ENCODE results near the gene SPOPL.
"Not testable (repeated sequence)": the region's sequence is repeated elsewhere in the genome, so short reads cannot be mapped to it uniquely, and the experiment has no call there.

The SPOPL gene

DNA sequence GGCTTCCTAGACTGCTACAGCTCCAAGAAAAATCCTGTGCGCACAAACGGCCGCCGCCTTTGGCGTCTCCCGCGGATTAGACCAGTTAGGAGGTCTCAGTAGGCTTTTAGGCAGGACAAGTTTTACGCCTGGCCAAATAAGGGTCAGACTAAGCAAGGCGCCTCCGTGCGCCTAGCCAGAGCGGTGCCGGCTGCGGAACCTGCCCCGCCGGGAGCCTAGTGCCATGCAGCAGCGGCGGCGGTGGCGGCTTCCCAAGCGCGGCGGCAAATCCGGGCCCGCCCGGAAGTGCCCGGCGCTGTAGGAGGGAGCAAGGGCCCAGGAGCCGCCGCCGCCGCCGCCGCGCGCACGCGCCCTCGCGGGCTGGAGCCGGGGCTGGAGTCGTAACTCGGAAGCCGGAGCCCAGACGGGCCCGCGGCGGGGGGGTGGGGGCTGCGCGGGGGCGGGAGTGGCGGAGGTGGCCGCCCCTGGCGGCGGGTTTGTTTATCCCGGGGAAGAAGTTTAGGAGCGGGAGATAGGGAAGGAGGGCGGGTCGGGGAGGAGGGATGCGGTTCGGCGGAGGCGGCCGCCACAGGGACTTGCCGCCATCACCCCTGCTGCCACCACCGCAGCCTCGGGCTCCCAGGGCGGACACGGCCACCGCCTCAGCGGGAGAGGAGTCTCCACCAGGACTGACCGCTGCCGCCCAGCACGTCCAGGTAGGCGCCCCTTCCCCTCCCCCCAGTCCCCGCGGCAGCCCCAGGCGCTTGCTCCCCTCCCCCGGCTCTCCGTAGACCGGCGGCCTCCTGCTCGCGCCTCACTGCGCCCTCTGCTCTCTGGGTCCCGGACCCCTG, at the start of gene SPOPL:
Gene SPOPL (plus strand): TSS at position 346 of the 830 bp plus-strand sequence. CDS start 48,447 bp downstream, outside the sequence.
- DNase-seq: peak; percentile 90

DNA sequence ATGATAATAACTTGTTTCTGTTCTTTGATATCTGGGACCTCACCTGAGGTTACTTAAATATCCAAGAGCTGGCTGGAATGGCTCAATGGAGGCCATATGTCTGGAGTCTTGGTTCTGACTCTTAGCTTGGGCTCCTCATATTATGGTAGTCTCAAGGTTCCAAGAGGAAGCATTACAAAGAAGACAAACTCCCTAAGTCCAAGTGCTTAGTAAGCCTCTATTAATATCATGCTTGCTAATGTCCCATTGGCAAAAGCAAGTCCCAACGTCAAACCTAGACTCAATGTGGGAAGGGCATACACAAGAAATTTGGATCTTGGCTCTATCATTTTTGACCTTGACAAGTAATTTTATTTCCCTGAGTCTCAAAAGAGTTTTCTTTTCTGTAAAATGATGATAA, 49.2 kb upstream of the SPOPL start:
- no peak for DNase-seq

DNA sequence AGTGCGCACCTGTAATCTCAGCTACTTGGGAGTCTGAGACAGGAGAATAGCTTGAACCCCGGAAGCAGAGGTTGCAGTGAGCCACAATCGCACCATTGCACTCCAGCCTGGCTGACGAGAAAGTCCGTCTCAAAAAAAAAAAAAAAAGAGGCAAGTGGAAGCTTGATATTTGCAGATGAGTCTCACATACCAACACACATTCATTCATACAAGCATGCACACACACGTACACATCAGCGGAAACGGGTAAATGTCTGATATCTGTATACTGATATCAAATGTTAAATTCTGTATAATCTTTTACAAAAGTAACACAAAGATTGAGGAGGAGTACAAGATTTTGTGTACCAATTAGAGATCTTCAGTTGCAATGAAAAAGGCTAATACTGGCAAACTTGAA, 47.8 kb upstream of the SPOPL start:
- DNase-seq: no peak

DNA sequence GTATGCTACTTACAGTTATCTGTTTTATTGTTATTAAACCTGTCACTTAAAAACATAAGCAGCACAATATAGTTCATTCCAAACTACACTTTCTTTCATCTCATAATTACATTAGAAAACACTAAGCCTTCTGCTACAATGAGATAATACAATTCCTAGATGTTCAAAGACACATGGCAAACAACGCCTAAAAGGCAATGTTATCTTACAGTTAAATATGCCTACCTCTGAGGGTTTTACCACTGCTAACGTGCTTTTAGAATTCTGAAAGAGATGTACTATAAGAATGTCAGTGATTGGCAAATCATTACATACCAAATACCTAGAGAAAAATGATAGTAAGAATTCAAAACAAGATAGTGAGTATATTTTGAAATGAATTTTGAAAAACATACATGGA, 46.8 kb upstream of the SPOPL start:
- no peak for DNase-seq

DNA sequence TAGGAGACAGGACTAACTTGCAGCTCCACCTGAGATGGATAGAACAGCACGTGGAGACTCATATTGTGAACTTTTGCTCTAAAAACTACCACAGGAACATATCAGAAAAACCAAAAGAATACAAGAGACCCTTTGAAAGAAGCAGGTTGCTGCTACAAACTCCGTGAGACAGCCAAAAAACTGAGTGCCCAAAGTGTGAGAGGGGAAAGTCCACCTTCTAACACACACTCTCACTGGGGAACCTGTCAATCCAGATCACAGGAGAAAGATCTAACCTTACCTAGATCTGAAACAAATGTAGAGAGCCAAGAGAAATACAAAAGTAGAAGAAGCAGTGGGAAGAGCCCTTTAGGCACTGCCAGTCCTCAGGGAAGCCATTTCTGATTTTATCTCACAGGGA, 46.3 kb upstream of the SPOPL start:
- DNase-seq: no peak

DNA sequence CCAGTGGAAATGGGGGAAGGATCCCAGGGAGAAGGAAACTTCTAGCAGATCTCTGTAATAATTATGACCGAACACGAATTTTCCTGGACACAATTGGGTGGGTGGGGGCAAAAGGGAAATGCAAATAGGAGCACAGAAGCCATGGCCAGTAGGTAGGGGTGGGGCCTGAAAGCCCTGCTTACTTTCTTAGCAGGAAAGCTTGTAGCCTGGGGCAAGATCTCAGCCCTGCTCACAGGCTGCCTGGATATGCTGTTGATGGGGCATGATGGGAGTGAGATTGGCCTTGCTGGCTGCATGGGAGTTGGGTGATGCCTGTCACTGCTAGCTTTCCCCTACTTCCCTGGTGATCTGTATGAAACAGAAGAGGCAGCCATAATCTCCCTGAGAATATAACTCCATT, 45.9 kb upstream of the SPOPL start:
- DNase-seq: no peak

DNA sequence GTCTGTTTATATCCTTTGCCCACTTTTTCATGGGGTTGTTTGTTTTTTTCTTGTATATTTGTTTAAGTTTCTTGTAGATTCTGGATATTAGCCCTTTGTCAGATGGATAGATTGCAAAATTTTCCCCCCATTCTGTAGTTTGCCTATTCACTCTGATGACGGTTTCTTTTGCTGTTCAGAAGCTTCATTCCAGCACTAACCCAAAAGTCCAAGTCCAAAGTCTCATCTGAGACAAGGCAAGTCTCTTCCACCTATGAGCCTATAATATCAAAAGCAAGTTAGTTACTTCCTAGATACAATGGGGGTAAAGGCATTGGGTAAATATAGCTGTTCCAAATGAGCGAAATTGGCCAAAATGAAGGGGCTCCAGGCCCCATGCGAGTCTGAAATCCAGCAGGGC, 38.9 kb upstream of the SPOPL start:
- DNase-seq: not testable (repeated sequence)

DNA sequence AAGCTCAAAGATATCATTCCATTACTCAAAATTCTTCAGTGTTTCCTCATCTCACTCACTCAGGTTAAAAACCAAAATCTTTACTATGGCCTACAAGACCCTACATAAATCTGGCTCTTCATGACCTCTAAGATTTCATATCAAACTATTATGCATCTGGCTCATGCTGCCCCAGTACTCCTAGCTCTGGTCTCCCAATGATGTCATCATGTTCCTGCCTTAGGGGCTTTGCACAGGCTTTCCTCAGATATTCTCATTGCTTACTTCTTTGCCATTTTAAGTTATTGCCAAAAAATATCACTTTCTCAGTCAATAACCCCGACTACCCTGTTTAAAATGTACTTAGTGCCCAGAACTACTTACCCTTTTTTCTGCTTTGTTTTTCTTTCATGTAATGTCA, 33.0 kb upstream of the SPOPL start:
- no peak for DNase-seq

DNA sequence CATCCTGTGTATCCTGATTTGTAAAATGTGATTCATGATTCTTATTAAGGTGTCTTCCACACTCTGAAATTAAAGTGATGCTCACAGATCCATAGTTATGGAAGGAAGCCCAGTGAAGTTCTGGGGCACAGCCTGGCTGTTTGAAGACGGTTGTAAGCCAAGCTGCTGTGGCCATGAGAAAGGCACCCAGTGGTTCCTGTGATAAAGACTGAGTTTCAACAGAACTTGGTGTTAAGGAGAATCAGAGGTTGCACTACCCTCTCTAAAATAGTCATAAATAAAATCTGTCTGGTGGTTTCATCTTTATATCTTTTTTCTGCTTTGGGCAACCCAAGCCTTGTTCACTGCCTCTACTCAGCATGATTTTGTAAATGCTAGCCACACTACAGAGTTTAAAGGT, 32.2 kb upstream of the SPOPL start:
- DNase-seq: no peak

DNA sequence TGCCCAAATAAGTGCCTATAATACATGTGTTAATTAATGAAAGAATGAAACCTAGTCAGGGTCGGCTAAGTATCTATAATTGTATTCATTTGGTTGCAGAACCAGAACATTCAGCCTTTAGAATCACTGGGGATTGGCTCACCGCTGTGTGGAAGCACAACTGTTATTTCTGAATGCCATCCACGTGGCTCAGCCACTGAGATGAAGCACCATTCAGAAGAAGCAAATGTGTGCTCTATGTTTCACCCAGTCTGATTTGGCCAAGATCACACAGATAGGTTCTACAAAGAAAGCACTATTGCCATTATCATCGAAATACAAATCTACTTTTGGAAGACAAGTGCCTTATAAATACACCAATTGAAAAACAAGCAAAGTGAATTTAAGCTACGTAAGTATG, 30.6 kb upstream of the SPOPL start:
- no peak for DNase-seq

DNA sequence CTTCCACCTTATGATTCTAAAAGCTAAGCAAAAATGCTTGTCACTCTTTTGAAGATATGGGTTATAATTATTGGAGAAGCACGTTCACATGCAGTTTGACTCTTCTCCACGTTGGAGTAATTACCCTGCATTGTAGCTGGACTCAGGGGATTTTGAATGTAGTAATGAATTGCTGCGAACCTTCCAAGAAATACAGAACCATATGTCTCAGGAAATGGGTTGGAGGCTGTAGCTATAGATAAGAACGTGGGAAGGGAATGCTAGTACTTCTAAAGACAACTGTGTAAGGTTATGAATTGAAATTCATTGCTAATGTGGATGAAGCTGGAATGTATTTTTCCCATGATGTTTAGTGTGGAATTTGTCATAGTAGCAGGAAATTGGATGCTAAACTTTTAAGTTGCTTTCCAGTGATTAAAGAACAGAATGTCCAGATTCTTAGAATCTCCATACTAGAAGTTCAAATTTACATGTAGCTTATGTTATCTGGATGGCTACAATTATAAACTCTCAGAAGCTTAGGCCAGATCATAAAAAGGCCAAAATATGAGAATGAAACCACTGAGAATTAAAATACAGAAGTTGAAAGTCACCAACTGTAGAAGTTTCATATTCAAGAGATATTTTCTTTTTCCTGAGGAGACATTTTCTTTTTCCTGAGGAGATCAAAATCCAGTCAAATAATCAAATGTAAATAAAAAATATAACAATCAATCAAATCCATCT, 27.3 kb upstream of the SPOPL start:
- peak; percentile 19 for DNase-seq

DNA sequence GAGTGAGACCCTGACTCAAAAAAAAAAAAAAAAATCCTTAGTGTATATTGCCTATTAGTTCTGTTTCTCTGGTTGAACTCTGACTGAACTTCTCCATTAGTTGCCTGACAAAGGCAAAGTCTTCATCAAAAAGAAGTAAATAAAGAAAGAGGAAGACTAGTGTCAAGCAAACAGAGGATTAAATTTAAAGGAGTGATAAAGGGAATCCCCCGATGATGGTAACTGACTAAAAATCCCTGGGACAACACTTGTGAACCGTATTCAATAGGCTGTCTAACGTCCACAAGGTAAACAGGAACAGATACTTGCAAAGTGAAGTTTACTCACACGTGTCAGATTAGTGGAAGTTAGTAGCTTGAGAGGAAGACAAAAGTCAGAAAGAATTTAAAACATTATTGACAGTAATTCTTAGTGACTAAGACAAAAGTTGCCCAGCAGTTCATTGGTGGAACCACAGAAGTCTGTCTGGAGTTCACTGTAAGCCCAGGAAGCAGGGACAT, 26.2 kb upstream of the SPOPL start:
- DNase-seq: no peak

DNA sequence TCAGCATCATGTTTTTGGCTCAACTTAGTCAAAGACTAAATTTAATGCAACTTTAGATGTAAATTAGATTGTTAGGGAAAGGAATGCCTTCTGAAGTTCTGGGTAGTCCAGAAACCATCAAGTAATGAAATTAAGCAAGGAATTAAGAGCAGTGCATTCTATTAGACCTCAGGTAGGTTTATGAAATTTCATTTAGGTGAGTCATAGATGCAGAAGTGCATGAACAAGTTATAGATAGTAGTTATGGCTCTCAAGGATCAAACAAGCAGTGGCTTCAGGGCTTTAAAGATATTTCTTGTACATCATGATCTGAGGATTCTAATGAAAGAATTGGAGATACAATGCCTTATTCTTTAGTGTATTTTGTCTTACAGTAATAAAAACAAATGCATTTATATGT, 25.4 kb upstream of the SPOPL start:
- no peak for DNase-seq

DNA sequence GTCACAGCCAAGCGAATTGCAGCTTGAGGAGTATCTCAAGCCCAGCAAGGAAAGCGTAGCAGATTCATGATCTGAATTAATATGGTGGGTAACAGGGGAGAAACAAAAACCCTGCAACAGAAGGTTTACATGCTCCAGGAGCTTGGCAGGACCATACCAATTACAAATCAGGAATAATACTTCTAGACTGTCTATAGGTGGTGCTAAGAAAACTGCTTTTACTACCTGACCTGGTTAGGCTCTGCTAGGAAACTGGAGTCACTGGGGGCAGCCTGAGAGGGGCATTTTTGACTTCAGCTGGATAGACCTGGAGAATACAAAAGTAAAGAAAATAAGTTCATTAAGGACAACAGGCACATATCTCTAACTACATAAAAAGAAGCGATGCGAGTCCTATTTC, 24.6 kb upstream of the SPOPL start:
- no peak for DNase-seq

DNA sequence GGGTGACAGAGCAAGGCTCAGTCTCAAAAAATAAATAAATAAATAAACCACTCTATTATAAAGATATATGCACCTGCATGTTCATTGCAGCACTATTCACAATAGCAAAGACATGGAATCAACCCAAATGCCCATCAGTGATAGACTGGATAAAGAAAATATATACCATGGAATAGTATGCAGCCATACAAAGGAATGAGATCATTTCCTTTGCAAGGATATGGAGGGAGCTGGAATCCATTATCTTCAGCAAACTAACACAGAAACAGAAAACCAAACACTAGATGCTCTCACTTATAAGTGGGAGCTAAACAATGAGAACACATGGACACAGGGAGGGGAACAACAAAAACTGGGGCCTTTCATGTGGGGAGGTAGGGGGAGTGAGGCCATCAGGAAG, 18.8 kb upstream of the SPOPL start:
- not testable (repeated sequence) for DNase-seq

DNA sequence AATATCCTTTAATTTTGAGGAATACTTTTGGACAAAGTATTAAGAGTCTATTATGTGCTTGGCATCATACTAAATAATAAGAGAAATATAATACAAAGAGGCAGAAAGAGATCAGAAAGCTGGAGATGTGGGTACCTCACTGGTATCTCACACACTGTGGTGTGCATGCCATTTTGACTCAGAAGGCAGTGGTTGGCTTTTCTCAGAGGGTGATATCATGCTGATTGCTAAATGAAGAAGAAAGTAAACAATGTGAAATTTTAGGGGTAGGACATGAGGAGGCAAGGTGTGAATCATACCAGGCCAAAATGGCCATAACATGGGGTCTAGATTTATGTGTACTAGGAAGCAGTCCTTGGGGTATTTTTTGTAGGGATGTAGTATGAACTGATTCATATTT, 16.6 kb upstream of the SPOPL start:
- DNase-seq: no peak

DNA sequence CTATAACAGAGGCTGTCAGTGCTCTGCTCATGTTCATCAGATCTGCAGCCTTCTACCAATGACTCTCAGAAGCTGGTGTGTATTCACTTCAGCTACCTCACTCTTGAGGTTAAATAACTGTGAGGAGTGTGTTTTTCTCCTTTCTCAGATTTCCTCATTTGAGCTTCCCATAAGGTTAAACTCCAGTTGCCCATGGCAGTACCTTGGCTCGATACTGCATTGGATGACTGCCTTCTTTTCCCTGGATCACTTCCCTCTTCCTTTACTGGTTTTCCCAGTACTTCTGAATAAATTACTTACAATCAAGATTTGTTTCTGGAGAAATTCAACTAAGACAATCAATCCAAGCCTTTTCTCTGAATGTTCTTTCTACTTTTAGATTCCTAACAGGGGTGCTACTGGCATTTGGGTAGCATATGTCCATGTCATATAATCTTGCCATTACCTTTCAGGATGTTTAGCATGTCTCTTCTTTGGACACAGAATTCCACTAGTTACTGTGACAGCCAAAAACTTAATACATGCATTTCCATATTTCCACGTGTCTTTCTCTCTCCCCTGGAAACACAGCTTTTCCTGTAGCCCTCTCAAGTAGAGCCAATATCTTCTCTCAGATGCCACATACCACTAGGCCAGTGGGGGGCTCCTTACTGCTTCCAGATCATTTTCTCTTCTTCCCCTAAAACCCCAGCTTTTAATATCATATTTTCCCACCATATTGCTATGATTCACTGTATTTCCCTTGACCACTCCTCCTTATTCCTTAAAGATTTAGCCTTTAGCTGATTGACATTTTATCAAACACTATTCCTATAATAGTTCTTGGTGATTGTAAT, 15.0 kb upstream of the SPOPL start:
- DNase-seq: no peak

DNA sequence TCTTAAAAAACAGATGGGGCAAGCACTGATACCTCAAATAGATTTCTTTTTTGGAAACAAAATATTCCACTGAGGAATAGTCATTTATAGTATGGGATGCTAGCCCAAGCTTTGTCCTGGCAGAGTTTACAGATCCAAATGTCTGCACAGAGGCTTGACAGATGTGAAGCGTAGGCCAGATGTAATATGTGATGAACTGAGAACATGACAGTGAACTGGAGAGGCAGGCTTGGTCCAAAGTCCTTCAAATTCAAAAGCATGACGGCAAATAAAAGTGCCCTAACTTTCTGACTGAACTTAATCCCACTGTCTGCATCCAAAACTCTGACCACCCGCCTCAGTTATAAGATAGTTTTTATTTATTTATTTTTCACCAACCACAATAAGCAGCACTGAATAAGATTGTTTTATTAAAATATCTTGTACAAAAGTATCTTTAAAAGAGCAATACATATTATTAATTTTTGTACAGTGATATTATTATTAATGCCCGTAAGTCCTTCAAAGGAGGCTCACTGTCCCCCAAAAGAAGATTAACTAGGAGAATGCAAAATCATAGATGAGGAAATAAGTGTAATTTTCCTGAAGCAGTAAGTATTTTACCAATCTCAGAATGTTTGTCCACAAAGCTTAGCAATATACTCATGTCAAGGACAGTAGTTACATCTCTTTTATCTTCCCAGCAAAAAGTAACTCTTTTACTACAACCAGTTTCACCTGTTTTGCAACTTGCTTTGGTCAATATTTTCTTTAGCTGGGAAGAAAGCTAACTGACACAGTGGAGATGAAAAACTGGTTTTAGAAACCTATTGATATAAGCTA, 10.7 kb upstream of the SPOPL start:
- no peak for DNase-seq

DNA sequence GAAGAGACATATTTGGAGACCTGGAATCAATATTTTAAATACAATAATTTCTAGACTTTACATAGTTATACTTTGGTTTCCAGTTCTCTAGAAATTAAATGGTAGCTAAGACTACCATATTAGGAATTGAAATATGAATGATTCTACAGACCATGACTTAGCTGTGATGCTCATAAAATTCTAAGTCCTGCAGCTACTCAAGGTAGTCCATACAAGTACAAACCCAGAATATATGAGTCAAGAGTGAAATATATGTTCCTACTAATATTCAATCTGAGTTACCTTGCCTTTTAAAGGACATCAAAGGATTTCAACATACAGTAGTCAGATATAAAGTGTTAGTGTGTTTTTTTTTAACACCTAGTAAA, 10.1 kb upstream of the SPOPL start:
- DNase-seq: no peak

DNA sequence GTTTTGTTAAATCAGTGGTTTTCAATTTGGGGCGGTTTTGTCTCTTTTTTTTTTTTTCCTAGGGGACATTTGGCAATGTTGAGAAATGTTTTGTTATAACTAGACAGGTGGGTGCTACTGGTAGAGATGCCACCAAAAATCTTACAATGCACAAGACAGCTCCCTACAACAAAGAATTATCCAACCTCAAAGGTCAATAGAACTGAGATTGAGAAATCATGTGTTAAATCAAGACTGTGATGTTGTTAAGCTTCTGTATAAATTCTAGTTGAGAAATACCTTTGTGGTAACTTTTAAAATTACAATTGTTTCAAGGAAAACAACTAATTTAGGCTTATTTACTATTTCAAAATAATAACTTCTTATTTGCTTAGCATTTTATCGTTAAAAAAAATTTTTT, 9.4 kb upstream of the SPOPL start:
- DNase-seq: no peak

DNA sequence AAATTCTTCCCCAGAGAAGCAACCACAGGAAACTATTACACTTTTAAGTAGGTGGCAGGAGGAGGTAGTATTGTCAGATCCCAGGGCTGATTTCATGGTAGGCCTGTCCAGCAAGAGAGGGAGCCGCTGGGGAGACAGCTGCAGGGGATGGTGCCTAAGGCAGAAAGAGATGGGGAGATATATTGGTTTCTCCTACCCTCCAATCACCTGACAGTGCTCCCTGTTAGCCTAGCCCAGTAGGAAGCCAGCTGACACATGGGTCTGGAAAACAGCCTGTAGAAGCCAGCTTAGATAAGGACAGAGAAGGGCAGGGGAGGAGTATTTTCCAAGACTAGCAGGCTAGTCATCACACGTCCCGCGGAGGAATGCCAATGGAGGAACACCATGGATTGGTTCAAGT, 8.2 kb upstream of the SPOPL start:
- DNase-seq: peak; percentile 0

DNA sequence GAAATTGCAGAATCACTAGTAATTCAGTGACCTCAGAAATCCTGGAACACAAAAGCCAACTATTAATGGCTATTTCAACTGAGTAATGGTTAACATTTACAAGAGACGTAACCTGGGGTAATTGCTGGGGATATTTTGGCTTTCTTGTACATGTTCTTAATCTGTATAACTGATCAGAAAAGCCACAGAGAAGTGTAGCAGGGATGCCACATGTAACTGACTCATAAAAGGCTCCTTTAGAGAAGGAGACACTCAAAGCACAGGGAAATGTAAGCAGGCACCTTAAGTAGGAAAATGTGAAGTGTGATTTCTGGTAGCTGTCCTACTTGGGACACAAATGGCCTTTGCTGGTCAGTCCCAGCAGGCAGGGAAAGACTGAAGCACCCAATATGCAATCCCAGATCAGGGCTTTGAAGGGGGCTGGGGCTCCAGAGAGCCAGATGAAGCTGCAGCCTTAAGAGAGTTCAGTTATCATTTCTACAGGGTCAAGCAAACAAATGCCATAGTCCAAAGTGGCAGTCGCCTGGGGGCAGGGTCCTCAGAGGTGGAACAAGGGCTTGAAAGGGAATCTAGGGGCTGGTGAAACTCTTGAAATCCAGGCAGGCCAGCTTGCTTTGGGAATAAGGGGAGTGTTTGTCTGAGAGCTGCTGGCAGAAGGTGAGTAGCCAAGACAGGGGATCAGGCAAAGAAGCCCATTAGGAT, 7.2 kb upstream of the SPOPL start:
- DNase-seq: no peak
